ENCODE results near the gene ELAC1. TPM values are rescaled to one million over a fixed set of nuclear protein-coding genes. Genes with fewer than 3 reads are reported as not detected.

The ELAC1 gene
- total and polyA plus RNA-seq, 12 donors, result 2.6 to 6.7 (median 4.2) TPM

GRCh38 chr18:50955253-50955652 lies 12.6 kb upstream of the ELAC1 start:
- Histone ChIP-seq H3K4me1 (no peaks in the 10 kb centered on the region), H3K27me3 (no peaks in the 10 kb centered on the region), H3K9me3 (no peaks in the 10 kb centered on the region), H3K36me3 (no peaks in the 10 kb centered on the region), H3K27ac (no peak overlapping the region), H3K4me3 (no peak overlapping the region)
- no peak for ATAC-seq
- DNase-seq, result no peak
- WGBS, 2 donors, result 87% methylated on average over 4 of the region's 4 CpGs
- no peak for TF ChIP-seq CTCF (IDR thresholded peaks at IDR 0.05)
- intact Hi-C loops (cut with DNase I), result no loop called here

GRCh38 chr18:50956116-50956515 lies 11.7 kb upstream of the ELAC1 start:
- intact Hi-C loops (cut with DNase I), result no loop called here
- no peak for TF ChIP-seq CTCF (IDR thresholded peaks at IDR 0.05)
- no peaks in the 10 kb centered on the region for H3K36me3 ChIP-seq
- H3K4me1 ChIP-seq, result no peaks in the 10 kb centered on the region
- 95 to 97% methylated on average over 3 of the region's 3 CpGs for WGBS, 2 donors
- ATAC-seq, result no peak
- H3K9me3 ChIP-seq, result peaks cover 0 to 9% (median 5%) of the 10 kb centered on the region in 11 donors
- DNase-seq, result no peak
- H3K4me3 ChIP-seq, result no peak overlapping the region
- H3K27me3 ChIP-seq, result no peaks in the 10 kb centered on the region
- no peak overlapping the region for H3K27ac ChIP-seq

GRCh38 chr18:50961974-50962373 lies 5.9 kb upstream of the ELAC1 start:
- peaks cover 0 to 35% (median 22%) of the 10 kb centered on the region in 11 donors for H3K9me3 ChIP-seq
- H3K36me3 ChIP-seq, result no peaks in the 10 kb centered on the region
- intact Hi-C loops (cut with DNase I), result loop anchor here in 3 of 10 donors (10.0 kb wide), 4 partner anchors 73 to 233 kb away; partner anchors contain the start of genes MEX3C (in 1 of the 3), MRO (in 1 of the 3) and SMAD4 (in 1 of the 3)
- H3K4me1 ChIP-seq, result no peaks in the 10 kb centered on the region
- H3K27ac ChIP-seq, result no peak overlapping the region
- H3K27me3 ChIP-seq, result no peaks in the 10 kb centered on the region
- DNase-seq, result no peak
- 56 to 71% methylated on average over 1 of the region's 1 CpG for WGBS, 2 donors
- no peak overlapping the region for H3K4me3 ChIP-seq
- TF ChIP-seq CTCF (IDR thresholded peaks at IDR 0.05), result no peak
- ATAC-seq, result no peak

- no peak for ATAC-seq
- H3K4me1 ChIP-seq, result peaks cover 0 to 35% (median 22%) of the 10 kb centered on the region in 9 donors
- 68 to 70% methylated on average over 5 of the region's 5 CpGs for WGBS, 2 donors
These were observed 1.6 kb downstream of the ELAC1 start for GRCh38 chr18:50969448-50969847.

More at GRCh38 chr18:50969448-50969847, 1.6 kb downstream of the ELAC1 start:
- no peaks in the 10 kb centered on the region for H3K27me3 ChIP-seq
- peak overlapping the region in 4 of 10 donors; percentile 99 to 100 (median 99) for H3K27ac ChIP-seq
- H3K9me3 ChIP-seq, result no peaks in the 10 kb centered on the region
- no peak for DNase-seq
- no peak for TF ChIP-seq CTCF (IDR thresholded peaks at IDR 0.05)
- H3K4me3 ChIP-seq, result peak overlapping the region in 3 of 10 donors; percentile 82 to 96 (median 94)
- intact Hi-C loops (cut with DNase I), result loop anchor here in 5 of 10 donors (2.0 to 10.0 kb wide), 9 partner anchors 58 to 225 kb away; partner anchors contain the start of genes SMAD4 (in 4 of the 5), ME2 (in 1 of the 5), MEX3C (in 1 of the 5) and MRO (in 1 of the 5)
- peaks cover 0 to 4% (median 0%) of the 10 kb centered on the region in 9 donors for H3K36me3 ChIP-seq

Data from heart right ventricle (tissue), 16 donors.